HG02885 (cell line): ENCODE data around the gene MBNL3.
"Not testable (repeated sequence)": the region's sequence is repeated elsewhere in the genome, so short reads cannot be mapped to it uniquely, and the experiment has no call there.

Experiments used
- ATAC-seq: cut with Tn5 transposase; IDR thresholded peaks from one replicate; pipeline ENCODE4 v1.9.1; 2021; ENCODE audit warnings: mild to moderate bottlenecking; ENCODE audit not compliant: unreplicated experiment, poor library complexity

MBNL3 gene

DNA sequence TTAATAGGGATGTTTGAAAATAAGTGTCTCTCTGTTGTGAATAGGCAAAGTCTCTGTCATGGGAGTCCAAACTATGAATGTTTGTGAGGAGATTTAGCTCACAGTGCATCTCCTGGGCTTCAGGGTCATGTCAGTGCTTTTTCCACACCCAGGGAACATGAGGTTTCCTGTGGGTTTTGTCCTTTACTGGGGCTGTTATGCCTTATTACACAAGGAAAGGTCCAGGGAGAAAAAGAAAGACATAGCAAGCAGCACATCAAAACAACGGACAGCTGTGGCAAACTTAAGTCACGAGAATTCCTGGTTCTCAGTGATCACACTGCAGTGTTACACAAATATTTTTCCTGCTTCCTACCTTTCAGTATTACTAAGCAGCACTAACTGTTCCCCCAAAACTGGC is 99.4 kb downstream of the MBNL3 start:
- ATAC-seq = no peak

GRCh38 chrX:132388371-132388770 is 100.5 kb downstream of the MBNL3 start:
- no peak for ATAC-seq

DNA sequence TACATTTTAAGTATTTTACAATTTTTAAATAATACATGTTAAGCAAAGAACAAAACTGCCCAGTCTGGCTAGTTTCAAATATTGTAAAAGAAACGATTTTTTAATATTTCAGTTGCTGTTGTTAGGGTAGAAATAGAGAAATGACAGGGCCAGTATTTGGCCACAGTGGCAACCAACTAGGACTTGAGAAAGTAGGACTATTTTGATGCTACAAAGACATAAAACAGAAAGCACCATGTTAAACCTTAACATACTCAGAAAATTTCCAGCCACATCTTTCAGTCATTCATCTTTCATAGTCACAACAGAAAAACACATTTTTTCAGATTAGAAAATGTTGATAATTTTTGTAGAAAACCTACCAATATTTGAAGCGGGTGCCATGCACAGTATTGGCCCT is 104.5 kb downstream of the MBNL3 start:
- ATAC-seq = no peak

- ATAC-seq = no peak
Observed at GRCh38 chrX:132382068-132382467, 106.8 kb downstream of the MBNL3 start.

DNA sequence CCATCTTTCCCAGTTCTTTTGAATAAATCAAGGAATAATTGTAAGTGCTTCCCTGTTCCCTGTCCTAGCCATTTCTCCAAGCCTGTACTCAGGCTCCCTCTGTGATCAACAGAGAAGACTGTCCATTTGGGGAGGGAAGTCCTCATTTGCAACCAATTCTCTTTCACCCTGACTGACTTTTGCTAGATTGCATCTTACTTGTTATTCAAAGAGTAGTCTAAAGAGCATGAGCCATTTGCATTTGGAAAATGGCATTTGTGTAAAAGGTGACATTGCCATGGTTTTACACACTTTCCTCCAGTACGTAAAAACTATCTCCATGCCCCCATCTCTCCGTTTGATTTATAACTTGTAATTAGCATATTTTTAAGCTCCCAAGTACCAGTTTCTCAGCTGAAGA is 110.6 kb downstream of the MBNL3 start:
- no peak for ATAC-seq

GRCh38 chrX:132375941-132376340 is 112.9 kb downstream of the MBNL3 start:
- no peak for ATAC-seq

GRCh38 chrX:132373610-132374009 is 115.2 kb downstream of the MBNL3 start:
- no peak for ATAC-seq

GRCh38 chrX:132369617-132370326 is 119.1 kb downstream of the MBNL3 start:
- no peak for ATAC-seq

DNA sequence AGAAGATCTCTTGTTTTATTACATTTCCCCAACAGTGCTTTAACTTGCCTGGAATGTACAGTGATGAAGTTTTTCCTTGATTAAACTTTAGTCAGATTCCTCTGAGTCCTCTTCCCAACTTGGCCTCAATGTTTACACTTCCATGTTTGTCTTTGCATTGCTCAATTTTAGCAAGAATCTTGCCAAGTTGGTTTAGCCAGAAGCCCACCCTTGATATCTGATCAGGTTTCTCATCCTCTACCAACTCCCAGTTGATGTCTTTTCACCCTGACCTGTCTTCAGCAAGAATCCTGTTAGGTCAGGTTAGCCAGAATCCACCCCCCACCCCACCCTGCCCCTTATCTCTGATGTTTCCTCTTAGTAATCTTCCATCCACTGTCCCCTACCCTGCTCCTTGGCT is 120.9 kb downstream of the MBNL3 start:
- ATAC-seq = no peak

- ATAC-seq = no peak
Observed at GRCh38 chrX:132367314-132367713, 121.5 kb downstream of the MBNL3 start.

- no peak for ATAC-seq
Observed at GRCh38 chrX:132365490-132365889, 123.3 kb downstream of the MBNL3 start.

- no peak for ATAC-seq
Observed at GRCh38 chrX:132364313-132364712, 124.5 kb downstream of the MBNL3 start.

DNA sequence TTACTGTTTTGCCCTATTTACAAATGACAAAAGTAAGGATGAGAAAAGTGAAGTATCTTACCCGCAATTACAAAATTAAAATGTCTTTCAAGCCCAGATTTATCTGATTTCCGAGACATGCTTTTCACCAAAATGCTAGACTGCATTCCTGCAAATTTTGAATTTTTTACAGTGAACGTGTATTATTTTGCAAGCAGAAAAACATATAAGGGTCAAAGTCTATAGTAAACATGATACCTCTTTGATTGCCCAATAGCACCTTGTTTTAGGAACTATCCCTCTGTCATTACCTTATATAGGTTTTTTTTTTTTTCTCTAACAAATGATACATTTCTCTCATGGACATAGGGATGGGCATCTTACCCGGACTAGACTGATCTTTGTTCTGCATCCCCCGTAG is 135.4 kb downstream of the MBNL3 start:
- no peak for ATAC-seq

DNA sequence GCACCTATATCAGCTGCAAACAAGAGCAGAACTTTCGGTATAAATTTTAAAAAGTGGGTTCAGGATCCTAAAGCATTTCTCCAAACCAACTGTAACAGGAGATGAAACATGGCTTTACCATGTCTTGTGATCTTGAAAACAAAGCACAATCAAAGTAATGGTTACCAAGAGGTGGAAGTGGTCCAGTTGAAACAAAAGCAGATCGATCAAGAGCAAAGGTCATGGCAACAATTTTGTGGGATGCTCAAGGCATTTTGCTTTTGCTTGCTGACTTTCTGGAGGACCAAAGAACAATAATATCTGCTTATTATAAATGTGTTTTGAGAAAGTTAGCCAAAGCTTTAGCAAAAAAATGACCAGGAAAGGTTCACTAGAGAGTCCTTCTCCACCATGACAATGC is 152.7 kb downstream of the MBNL3 start:
- ATAC-seq = no peak

DNA sequence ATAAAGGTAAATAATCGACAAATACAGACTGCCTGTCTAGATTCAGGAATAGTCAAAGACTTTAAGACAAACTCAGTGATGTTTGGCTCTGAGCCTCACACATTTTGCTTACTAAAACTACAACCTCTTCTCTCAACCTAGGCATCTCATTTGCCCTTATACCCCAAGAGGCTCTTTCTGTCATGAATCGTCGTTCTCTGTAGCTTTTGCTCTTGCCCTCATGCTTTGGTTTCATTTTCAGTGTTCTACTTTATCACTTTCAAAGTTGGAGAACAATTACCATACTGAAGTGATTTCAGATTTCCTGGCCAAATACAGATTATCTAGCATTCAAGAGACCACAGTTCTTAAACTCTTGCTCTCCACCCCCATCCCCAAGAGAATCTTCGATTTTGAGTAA is 155.5 kb downstream of the MBNL3 start:
- ATAC-seq = peak; percentile 56

DNA sequence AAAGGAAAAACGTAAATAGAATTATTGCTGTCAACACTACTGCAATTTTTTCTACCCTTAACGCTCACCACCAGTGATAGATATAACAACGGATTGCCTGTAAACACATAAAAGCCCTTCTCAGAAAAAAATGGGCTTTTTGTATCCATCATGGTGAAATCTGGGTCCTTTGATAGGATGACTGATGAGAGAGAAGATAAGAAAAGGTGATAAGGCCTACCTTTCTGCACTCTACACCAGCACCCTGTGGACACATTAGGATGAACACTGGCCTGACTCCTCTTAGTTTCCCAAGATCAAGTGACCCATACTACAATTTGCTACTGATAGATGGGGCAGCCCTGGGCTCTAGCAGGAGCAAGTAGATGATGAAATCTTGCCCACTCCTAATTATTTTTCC is 157.3 kb downstream of the MBNL3 start:
- ATAC-seq = no peak

GRCh38 chrX:132331000-132331399 is 157.8 kb downstream of the MBNL3 start:
- ATAC-seq = no peak

GRCh38 chrX:132330156-132330729 is 158.6 kb downstream of the MBNL3 start:
- no peak for ATAC-seq

GRCh38 chrX:132326960-132327359 is 161.9 kb downstream of the MBNL3 start:
- not testable (repeated sequence) for ATAC-seq
